ENCODE data around the gene ICA1. TPM values are rescaled to one million over a fixed set of nuclear protein-coding genes. Genes with fewer than 3 reads are reported as not detected.
"Not testable (repeated sequence)": the region's sequence is repeated elsewhere in the genome, so short reads cannot be mapped to it uniquely, and the experiment has no call there.

Gene ICA1
- total RNA-seq, 1 experiment from 2014 or later = not detected

GRCh38 chr7:8109196-8110022 is 152.6 kb downstream of the ICA1 start:
- DNase-seq (ENCODE audit: low read depth in 1 of 2, low spot score in 2 of 2) = no peak
- H3K4me1 ChIP-seq (replicated peaks) = no peaks in the 10 kb centered on the region
- 0 out of 2 replicates have a peak, but pooled peaks cover 3% of the 10 kb centered on the region for H3K9me3 ChIP-seq (replicated peaks)
- H3K27me3 ChIP-seq (replicated peaks) = no peaks in the 10 kb centered on the region
- no peak overlapping the region for H3K4me3 ChIP-seq
- no peak overlapping the region for H3K27ac ChIP-seq
- no peaks in the 10 kb centered on the region for H3K36me3 ChIP-seq

GRCh38 chr7:8105449-8106095 is 156.4 kb downstream of the ICA1 start:
- Histone ChIP-seq H3K4me3 (no peak overlapping the region), H3K4me1 (replicated peaks) (no peaks in the 10 kb centered on the region), H3K36me3 (no peaks in the 10 kb centered on the region), H3K27ac (no peak overlapping the region), H3K9me3 (replicated peaks) (0 out of 2 replicates have a peak, but pooled peaks cover 3% of the 10 kb centered on the region), H3K27me3 (replicated peaks) (no peaks in the 10 kb centered on the region)
- no peak for DNase-seq (ENCODE audit: low read depth in 1 of 2, low spot score in 2 of 2)

- H3K4me1 ChIP-seq (replicated peaks) = no peaks in the 10 kb centered on the region
- no peaks in the 10 kb centered on the region for H3K27me3 ChIP-seq (replicated peaks)
- H3K9me3 ChIP-seq (replicated peaks) = 0 out of 2 replicates have a peak, but pooled peaks cover 3% of the 10 kb centered on the region
- no peak overlapping the region for H3K27ac ChIP-seq
- H3K4me3 ChIP-seq = no peak overlapping the region
- H3K36me3 ChIP-seq = no peaks in the 10 kb centered on the region
- no peak for DNase-seq (ENCODE audit: low read depth in 1 of 2, low spot score in 2 of 2)
Measured at GRCh38 chr7:8103282-8103681, 158.7 kb downstream of the ICA1 start.

GRCh38 chr7:8101292-8101691 is 160.7 kb downstream of the ICA1 start:
- not testable (repeated sequence) for DNase-seq (ENCODE audit: low read depth in 1 of 2, low spot score in 2 of 2); H3K4me3 ChIP-seq; H3K27ac ChIP-seq; H3K36me3 ChIP-seq; H3K9me3 ChIP-seq (replicated peaks); H3K27me3 ChIP-seq (replicated peaks); H3K4me1 ChIP-seq (replicated peaks)

GRCh38 chr7:8094164-8095140 is 167.5 kb downstream of the ICA1 start:
- no peaks in the 10 kb centered on the region for H3K36me3 ChIP-seq
- no peaks in the 10 kb centered on the region for H3K27me3 ChIP-seq (replicated peaks)
- H3K27ac ChIP-seq = no peak overlapping the region
- H3K9me3 ChIP-seq (replicated peaks) = no peaks in the 10 kb centered on the region
- DNase-seq (ENCODE audit: low read depth in 1 of 2, low spot score in 2 of 2) = no peak
- H3K4me1 ChIP-seq (replicated peaks) = no peaks in the 10 kb centered on the region
- H3K4me3 ChIP-seq = no peak overlapping the region

- Histone ChIP-seq H3K27ac (no peak overlapping the region), H3K4me1 (replicated peaks) (no peaks in the 10 kb centered on the region), H3K4me3 (no peak overlapping the region), H3K9me3 (replicated peaks) (no peaks in the 10 kb centered on the region), H3K27me3 (replicated peaks) (no peaks in the 10 kb centered on the region), H3K36me3 (no peaks in the 10 kb centered on the region)
- no peak for DNase-seq (ENCODE audit: low read depth in 1 of 2, low spot score in 2 of 2)
Measured at GRCh38 chr7:8092140-8092539, 169.8 kb downstream of the ICA1 start.

GRCh38 chr7:8089036-8089780 is 172.8 kb downstream of the ICA1 start:
- Histone ChIP-seq H3K4me3 (no peak overlapping the region), H3K9me3 (replicated peaks) (no peaks in the 10 kb centered on the region), H3K27me3 (replicated peaks) (no peaks in the 10 kb centered on the region), H3K36me3 (no peaks in the 10 kb centered on the region), H3K4me1 (replicated peaks) (no peaks in the 10 kb centered on the region), H3K27ac (no peak overlapping the region)
- DNase-seq (ENCODE audit: low read depth in 1 of 2, low spot score in 2 of 2) = no peak

GRCh38 chr7:8086239-8086638 is 175.7 kb downstream of the ICA1 start:
- no peak overlapping the region for H3K4me3 ChIP-seq
- no peak for DNase-seq (ENCODE audit: low read depth in 1 of 2, low spot score in 2 of 2)
- no peaks in the 10 kb centered on the region for H3K4me1 ChIP-seq (replicated peaks)
- H3K27me3 ChIP-seq (replicated peaks) = no peaks in the 10 kb centered on the region
- H3K9me3 ChIP-seq (replicated peaks) = no peaks in the 10 kb centered on the region
- no peak overlapping the region for H3K27ac ChIP-seq
- H3K36me3 ChIP-seq = no peaks in the 10 kb centered on the region

GRCh38 chr7:8085420-8085819 is 176.5 kb downstream of the ICA1 start:
- no peaks in the 10 kb centered on the region for H3K36me3 ChIP-seq
- no peaks in the 10 kb centered on the region for H3K27me3 ChIP-seq (replicated peaks)
- H3K4me3 ChIP-seq = no peak overlapping the region
- no peak overlapping the region for H3K27ac ChIP-seq
- no peaks in the 10 kb centered on the region for H3K4me1 ChIP-seq (replicated peaks)
- no peak for DNase-seq (ENCODE audit: low read depth in 1 of 2, low spot score in 2 of 2)
- H3K9me3 ChIP-seq (replicated peaks) = no peaks in the 10 kb centered on the region

- no peaks in the 10 kb centered on the region for H3K36me3 ChIP-seq
- no peak overlapping the region for H3K27ac ChIP-seq
- no peaks in the 10 kb centered on the region for H3K9me3 ChIP-seq (replicated peaks)
- no peaks in the 10 kb centered on the region for H3K27me3 ChIP-seq (replicated peaks)
- no peak overlapping the region for H3K4me3 ChIP-seq
- no peak for DNase-seq (ENCODE audit: low read depth in 1 of 2, low spot score in 2 of 2)
- H3K4me1 ChIP-seq (replicated peaks) = no peaks in the 10 kb centered on the region
Measured at GRCh38 chr7:8084836-8085235, 177.1 kb downstream of the ICA1 start.

GRCh38 chr7:8082762-8083161 is 179.2 kb downstream of the ICA1 start:
- H3K9me3 ChIP-seq (replicated peaks) = no peaks in the 10 kb centered on the region
- no peaks in the 10 kb centered on the region for H3K36me3 ChIP-seq
- H3K27me3 ChIP-seq (replicated peaks) = no peaks in the 10 kb centered on the region
- no peak for DNase-seq (ENCODE audit: low read depth in 1 of 2, low spot score in 2 of 2)
- no peak overlapping the region for H3K4me3 ChIP-seq
- H3K4me1 ChIP-seq (replicated peaks) = no peaks in the 10 kb centered on the region
- no peak overlapping the region for H3K27ac ChIP-seq

- H3K36me3 ChIP-seq = no peaks in the 10 kb centered on the region
- H3K4me1 ChIP-seq (replicated peaks) = no peaks in the 10 kb centered on the region
- no peaks in the 10 kb centered on the region for H3K9me3 ChIP-seq (replicated peaks)
- no peaks in the 10 kb centered on the region for H3K27me3 ChIP-seq (replicated peaks)
- H3K4me3 ChIP-seq = no peak overlapping the region
- no peak overlapping the region for H3K27ac ChIP-seq
- DNase-seq (ENCODE audit: low read depth in 1 of 2, low spot score in 2 of 2) = no peak
Measured at GRCh38 chr7:8078418-8078817, 183.5 kb downstream of the ICA1 start.

Data from SJSA1 (cell line).